Measurements from ENCODE around the gene CACNB3.
"Not testable (repeated sequence)": the region's sequence is repeated elsewhere in the genome, so short reads cannot be mapped to it uniquely, and the experiment has no call there.

Gene CACNB3

DNA sequence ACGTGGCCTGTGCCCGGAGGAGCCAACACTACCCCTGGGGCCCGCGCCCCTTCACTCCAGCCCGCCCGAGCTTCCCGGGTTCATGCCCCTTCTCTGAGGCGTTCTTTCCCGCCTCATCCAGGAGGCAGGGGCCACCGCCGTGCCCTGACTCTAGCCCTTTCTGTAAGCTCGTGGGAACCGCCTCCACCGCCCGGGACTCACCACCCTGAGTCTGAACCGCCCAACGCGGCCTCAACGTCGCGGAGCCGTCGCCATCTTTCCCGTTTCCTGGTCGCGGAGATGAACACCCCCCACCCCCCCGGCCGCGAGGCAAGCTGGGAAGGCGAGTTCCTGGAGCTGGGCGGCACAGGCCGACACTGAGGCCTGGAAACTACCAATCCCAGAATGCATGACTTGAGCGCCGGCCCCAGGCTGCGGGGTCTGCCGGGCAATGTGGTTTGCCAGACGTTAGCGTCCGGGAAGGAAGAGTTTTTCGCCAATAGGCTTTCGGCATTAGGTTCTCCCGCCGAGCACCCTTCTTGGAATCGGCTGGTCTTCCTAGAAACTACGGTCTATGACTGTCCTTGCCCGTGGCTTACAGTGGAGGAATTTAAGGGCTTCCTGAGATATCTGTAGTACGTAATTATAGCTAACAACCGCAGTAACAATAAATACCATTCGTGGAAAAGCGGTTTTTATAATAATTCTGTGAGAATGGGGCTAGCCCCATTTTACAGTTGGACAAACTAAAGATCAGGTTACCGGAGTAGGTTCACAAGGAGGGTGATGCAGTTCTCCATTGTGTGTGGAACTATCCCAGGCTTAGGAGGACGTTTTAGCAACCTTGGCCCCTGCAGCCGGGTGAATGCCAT, 33.8 kb downstream of the CACNB3 start, which contains the start of gene DDX23:
TSS of gene DDX23 (minus strand) at position 281 of the 851 bp plus-strand sequence. CDS start 6,381 bp downstream, outside the sequence.
- no peaks in the 10 kb centered on the region for H3K9me3 ChIP-seq (ENCODE audit: control insufficient read depth, low read depth, low read length)
- H3K9ac ChIP-seq (ENCODE audit: low read length): peak within 1 kb of the TSS; percentile 96
- no peaks in the 10 kb centered on the region for H3K27me3 ChIP-seq (ENCODE audit: control insufficient read depth, insufficient read depth, low read length)
- peaks cover 11% of the 10 kb centered on the region for H3K4me1 ChIP-seq (ENCODE audit: control insufficient read depth, low read depth, low read length)
- peaks cover under 1% of the 10 kb centered on the region for H3K36me3 ChIP-seq (ENCODE audit: control insufficient read depth, low read depth, low read length)
- peak within 1 kb of the TSS; percentile 95 for H3K4me3 ChIP-seq (ENCODE audit: low read length)
- peak within 1 kb of the TSS; percentile 77 for H3K27ac ChIP-seq (ENCODE audit: low read length)

DNA sequence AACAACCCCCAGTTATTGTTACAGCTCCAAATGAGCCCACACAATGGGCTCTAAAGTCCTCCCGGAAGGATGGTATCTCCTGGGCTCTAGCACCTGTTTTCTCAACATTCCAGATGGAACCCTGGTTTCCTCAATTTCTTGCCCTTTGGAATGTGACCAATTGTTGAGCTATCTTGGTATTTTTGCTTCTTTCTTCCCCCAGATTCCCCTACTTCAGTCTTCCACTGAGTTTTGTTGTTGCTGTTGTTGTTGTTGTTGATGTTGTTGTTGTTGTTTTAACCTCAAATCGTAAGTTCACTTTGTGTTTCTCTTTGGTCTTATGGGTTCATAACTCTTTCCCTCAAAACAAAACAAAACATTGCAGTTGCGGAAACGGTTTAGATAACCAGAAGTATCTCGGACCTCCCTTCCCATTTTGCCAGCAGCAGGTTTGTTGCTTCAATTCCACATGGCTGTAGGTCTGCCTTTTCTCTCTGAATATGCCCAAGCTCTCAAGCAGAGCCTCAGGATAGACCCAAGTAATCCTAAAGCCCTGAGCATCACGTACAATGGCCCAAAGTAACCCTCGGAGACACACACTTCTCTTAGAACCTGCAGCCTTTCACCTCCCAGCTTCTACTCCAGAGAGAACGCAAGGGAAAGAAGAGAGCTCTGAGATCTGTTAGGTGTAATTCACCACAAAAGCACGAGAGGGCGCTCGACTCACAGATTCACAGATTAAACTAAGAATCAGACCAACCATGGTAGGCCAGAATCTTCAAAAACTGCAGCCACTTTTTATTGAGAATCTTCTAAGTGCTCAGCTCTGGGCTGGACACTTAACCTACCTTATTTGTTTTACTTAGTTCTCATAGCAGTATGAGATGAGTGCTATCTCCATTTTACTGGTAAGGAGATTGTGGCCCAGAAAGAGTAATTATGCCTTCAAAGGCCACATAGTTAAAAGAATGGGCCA, 34.7 kb downstream of the CACNB3 start:
- no peaks in the 10 kb centered on the region for H3K27me3 ChIP-seq (ENCODE audit: control insufficient read depth, insufficient read depth, low read length)
- peaks cover 9% of the 10 kb centered on the region for H3K36me3 ChIP-seq (ENCODE audit: control insufficient read depth, low read depth, low read length)
- no peak overlapping the region for H3K27ac ChIP-seq (ENCODE audit: low read length)
- no peaks in the 10 kb centered on the region for H3K9me3 ChIP-seq (ENCODE audit: control insufficient read depth, low read depth, low read length)
- H3K4me3 ChIP-seq (ENCODE audit: low read length): peak overlapping the region; percentile 95
- H3K4me1 ChIP-seq (ENCODE audit: control insufficient read depth, low read depth, low read length): peaks cover 11% of the 10 kb centered on the region
- peak overlapping the region; percentile 44 for H3K9ac ChIP-seq (ENCODE audit: low read length)

DNA sequence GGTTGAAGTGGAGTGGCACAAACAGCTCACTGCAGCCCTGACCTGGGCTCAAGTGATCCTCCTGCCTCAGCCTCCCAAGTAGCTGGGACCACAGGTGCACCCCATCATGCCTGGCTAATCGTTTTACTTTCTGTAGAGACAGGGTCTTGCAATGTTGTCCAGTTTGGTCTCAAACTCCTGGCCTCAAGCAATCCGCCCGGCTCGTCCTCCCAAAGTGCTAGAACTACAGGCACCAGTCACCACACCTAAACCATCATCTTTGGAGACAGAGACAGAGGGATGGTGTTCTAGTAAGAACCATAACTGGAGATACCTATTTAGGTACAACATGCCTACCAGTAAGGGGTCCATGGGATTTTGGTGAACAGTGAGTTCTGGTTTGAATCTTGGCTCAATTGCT, 36.2 kb downstream of the CACNB3 start:
- Histone ChIP-seq H3K9ac (ENCODE audit: low read length) (no peak overlapping the region), H3K36me3 (ENCODE audit: control insufficient read depth, low read depth, low read length) (peaks cover 16% of the 10 kb centered on the region)

DNA sequence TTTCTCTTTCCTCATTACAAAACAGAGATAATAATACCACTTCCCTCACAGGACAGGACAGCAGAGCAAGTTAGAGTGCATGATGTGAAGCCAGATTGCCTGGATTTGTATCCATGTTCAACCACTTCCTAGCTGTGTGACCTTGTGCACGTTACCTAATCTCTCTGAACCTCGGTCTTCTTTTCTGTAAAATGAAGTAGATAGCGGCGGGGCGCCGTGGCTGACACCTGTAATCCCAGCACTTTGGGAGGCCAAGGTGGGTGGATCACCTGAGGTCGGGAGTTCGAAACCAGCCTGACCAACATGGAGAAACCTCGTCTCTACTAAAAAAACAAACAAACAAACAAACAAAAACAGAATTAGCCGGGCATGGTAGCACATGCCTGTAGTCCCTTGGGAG, 36.6 kb downstream of the CACNB3 start:
- H3K36me3 ChIP-seq (ENCODE audit: control insufficient read depth, low read depth, low read length): peaks cover 21% of the 10 kb centered on the region
- H3K27me3 ChIP-seq (ENCODE audit: control insufficient read depth, insufficient read depth, low read length); H3K9me3 ChIP-seq (ENCODE audit: control insufficient read depth, low read depth, low read length); H3K9ac ChIP-seq (ENCODE audit: low read length); H3K27ac ChIP-seq (ENCODE audit: low read length); H3K4me3 ChIP-seq (ENCODE audit: low read length): not testable (repeated sequence)
- H3K4me1 ChIP-seq (ENCODE audit: control insufficient read depth, low read depth, low read length): peaks cover 11% of the 10 kb centered on the region

More for the DNA sequence above, 36.2 kb downstream of the CACNB3 start:
- H3K4me3 ChIP-seq (ENCODE audit: low read length): no peak overlapping the region
- no peaks in the 10 kb centered on the region for H3K27me3 ChIP-seq (ENCODE audit: control insufficient read depth, insufficient read depth, low read length)
- peaks cover 11% of the 10 kb centered on the region for H3K4me1 ChIP-seq (ENCODE audit: control insufficient read depth, low read depth, low read length)
- H3K9me3 ChIP-seq (ENCODE audit: control insufficient read depth, low read depth, low read length): no peaks in the 10 kb centered on the region
- no peak overlapping the region for H3K27ac ChIP-seq (ENCODE audit: low read length)

DNA sequence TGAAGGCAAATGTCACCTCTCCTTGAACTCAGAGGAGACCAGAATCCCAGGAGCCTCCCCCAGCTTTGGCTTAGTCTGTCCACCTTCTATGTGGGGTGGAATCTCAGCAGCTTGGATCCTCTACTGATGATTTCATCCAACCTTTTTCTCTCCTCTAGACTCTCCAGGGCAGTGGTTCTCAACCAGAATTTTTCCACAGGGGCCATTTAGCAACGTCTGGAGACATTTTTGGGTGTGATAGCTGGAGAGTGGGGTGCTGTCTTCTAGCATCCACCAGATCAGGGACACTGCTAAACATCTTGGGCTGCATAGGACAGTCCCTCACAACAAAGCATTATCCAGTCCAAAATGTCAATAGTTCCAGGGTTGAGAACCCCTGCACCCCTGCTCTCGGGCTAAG, 38.1 kb downstream of the CACNB3 start:
- Histone ChIP-seq H3K9ac (ENCODE audit: low read length) (no peak overlapping the region), H3K36me3 (ENCODE audit: control insufficient read depth, low read depth, low read length) (peaks cover 35% of the 10 kb centered on the region), H3K27me3 (ENCODE audit: control insufficient read depth, insufficient read depth, low read length) (no peaks in the 10 kb centered on the region), H3K9me3 (ENCODE audit: control insufficient read depth, low read depth, low read length) (no peaks in the 10 kb centered on the region), H3K4me3 (ENCODE audit: low read length) (no peak overlapping the region), H3K4me1 (ENCODE audit: control insufficient read depth, low read depth, low read length) (peaks cover 7% of the 10 kb centered on the region), H3K27ac (ENCODE audit: low read length) (no peak overlapping the region)

DNA sequence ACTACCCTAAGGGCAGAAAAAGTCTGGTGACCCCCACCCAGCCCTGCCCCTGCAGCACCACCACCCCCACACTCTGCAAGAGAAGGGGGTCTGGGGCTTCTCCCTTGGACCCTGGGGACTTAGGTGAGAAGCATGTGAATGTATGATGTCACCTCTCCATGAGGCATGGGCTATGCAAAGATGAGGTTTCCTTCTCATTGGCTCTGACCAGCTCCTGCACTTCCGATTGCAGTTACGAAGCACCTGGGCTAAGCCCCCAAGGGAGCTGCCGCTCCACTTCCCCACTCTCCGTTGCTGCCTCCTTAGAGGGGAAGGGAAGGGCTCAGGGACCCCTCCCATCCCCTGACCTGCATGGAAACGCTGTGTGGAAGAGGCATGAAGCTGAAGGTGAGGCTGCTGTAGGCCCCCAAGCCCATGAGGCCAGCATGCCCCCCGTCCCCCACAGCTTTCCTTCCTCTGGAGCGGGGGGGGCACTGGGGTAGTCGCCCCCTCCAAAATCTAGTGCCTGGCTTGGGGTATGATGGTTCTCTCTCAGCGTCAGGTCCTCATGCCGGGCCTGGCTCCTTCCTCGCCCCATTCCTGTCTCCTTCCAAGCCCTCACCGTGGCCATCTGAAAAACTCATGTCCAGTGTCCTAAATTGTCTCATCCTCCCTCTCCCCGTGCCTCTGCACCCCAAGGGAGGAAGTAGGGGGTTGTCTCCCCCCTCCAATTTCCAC, 39.1 kb downstream of the CACNB3 start:
- H3K4me1 ChIP-seq (ENCODE audit: control insufficient read depth, low read depth, low read length): peaks cover 7% of the 10 kb centered on the region
- no peak overlapping the region for H3K27ac ChIP-seq (ENCODE audit: low read length)
- no peak overlapping the region for H3K9ac ChIP-seq (ENCODE audit: low read length)
- no peak overlapping the region for H3K4me3 ChIP-seq (ENCODE audit: low read length)
- peaks cover 46% of the 10 kb centered on the region for H3K36me3 ChIP-seq (ENCODE audit: control insufficient read depth, low read depth, low read length)
- H3K27me3 ChIP-seq (ENCODE audit: control insufficient read depth, insufficient read depth, low read length): no peaks in the 10 kb centered on the region
- H3K9me3 ChIP-seq (ENCODE audit: control insufficient read depth, low read depth, low read length): no peaks in the 10 kb centered on the region

DNA sequence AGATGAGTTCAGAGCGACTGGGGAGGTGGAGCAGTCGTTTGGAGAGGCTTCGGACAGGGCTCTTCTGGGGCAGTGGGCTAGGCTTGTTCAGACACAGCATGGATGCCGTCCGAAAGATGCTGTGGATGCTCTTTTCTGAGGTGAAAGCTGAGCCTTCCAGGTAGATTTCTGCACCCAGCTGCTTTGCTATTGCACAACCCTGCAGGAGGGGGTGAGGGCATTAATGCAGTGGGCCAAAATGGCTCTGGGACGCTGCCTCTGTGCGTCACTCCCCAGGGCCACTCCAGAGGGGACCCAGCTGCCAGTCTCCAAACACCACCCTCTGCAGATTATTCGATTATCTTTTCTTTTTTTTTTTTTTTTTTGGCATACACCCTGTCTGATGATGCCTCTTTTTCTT, 39.7 kb downstream of the CACNB3 start:
- H3K36me3 ChIP-seq (ENCODE audit: control insufficient read depth, low read depth, low read length): peaks cover 52% of the 10 kb centered on the region
- H3K9ac ChIP-seq (ENCODE audit: low read length): no peak overlapping the region
- H3K4me3 ChIP-seq (ENCODE audit: low read length): no peak overlapping the region
- peaks cover 5% of the 10 kb centered on the region for H3K4me1 ChIP-seq (ENCODE audit: control insufficient read depth, low read depth, low read length)
- no peaks in the 10 kb centered on the region for H3K9me3 ChIP-seq (ENCODE audit: control insufficient read depth, low read depth, low read length)
- H3K27me3 ChIP-seq (ENCODE audit: control insufficient read depth, insufficient read depth, low read length): no peaks in the 10 kb centered on the region
- no peak overlapping the region for H3K27ac ChIP-seq (ENCODE audit: low read length)

DNA sequence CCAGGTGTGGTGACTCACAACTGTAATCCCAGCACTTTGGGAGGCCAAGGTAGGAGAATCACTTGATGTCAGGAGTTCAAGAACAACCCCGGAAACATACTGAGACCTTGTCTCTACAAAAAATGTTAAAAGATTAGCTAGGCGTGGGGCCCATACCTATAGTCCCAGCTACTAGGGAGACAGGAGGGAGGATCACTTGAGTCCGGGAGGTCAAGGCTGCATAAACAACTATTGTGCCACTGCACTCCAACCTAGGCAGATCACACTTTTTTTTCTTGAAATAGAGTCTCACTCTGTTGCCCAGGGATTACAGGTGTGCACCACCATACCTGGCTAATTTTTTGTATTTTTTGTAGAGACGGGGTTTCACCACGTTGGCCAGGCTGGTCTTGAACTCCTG, 41.3 kb downstream of the CACNB3 start:
- no peaks in the 10 kb centered on the region for H3K27me3 ChIP-seq (ENCODE audit: control insufficient read depth, insufficient read depth, low read length)
- H3K4me3 ChIP-seq (ENCODE audit: low read length): no peak overlapping the region
- peaks cover 17% of the 10 kb centered on the region for H3K4me1 ChIP-seq (ENCODE audit: control insufficient read depth, low read depth, low read length)
- H3K36me3 ChIP-seq (ENCODE audit: control insufficient read depth, low read depth, low read length): peaks cover 55% of the 10 kb centered on the region
- no peak overlapping the region for H3K27ac ChIP-seq (ENCODE audit: low read length)
- no peak overlapping the region for H3K9ac ChIP-seq (ENCODE audit: low read length)
- no peaks in the 10 kb centered on the region for H3K9me3 ChIP-seq (ENCODE audit: control insufficient read depth, low read depth, low read length)

DNA sequence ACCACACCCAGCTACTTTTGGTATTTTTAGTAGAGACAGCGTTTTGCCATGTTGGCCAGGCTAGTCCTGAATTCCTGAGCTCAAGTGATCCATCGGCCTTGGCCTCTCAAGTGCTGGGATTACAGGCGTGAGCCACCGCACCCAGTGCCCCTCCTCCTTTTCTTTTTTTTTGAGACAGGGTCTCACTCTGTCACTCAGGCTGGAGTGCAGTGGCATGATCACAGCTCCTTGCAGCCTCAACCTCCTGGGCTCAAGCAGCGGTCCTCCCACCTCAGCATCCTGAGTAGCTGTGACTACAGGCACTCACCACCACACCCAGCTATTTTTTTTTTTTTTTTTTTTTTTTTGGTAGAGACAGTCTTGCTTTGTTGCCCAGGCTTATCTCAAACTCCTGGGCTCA, 41.9 kb downstream of the CACNB3 start:
- not testable (repeated sequence) for H3K4me3 ChIP-seq (ENCODE audit: low read length); H3K9me3 ChIP-seq (ENCODE audit: control insufficient read depth, low read depth, low read length); H3K27me3 ChIP-seq (ENCODE audit: control insufficient read depth, insufficient read depth, low read length); H3K9ac ChIP-seq (ENCODE audit: low read length); H3K27ac ChIP-seq (ENCODE audit: low read length)
- Histone ChIP-seq H3K36me3 (ENCODE audit: control insufficient read depth, low read depth, low read length) (peaks cover 55% of the 10 kb centered on the region), H3K4me1 (ENCODE audit: control insufficient read depth, low read depth, low read length) (peaks cover 17% of the 10 kb centered on the region)

DNA sequence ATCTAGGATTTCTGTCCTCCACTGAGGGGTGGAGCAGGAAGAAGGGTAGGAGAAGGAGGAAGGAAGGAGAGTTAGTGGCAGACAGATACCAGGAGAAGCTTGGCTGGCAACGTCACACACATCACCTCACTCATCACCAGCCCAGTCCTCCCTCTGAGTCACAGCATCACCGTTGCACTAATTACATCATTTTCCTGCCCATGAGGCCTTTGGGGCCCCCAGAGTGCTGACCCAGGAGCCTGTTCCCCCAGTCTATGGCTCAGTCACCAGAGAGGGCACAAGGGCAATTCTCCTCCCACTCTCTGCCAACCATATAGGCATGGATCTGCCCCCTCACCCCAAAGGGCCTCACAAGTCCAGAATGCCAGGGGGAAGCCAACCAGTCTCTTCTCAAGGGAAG, 42.8 kb downstream of the CACNB3 start:
- no peaks in the 10 kb centered on the region for H3K9me3 ChIP-seq (ENCODE audit: control insufficient read depth, low read depth, low read length)
- peaks cover 20% of the 10 kb centered on the region for H3K4me1 ChIP-seq (ENCODE audit: control insufficient read depth, low read depth, low read length)
- H3K36me3 ChIP-seq (ENCODE audit: control insufficient read depth, low read depth, low read length): peaks cover 55% of the 10 kb centered on the region
- no peak overlapping the region for H3K9ac ChIP-seq (ENCODE audit: low read length)
- no peak overlapping the region for H3K27ac ChIP-seq (ENCODE audit: low read length)
- no peaks in the 10 kb centered on the region for H3K27me3 ChIP-seq (ENCODE audit: control insufficient read depth, insufficient read depth, low read length)
- H3K4me3 ChIP-seq (ENCODE audit: low read length): no peak overlapping the region

DNA sequence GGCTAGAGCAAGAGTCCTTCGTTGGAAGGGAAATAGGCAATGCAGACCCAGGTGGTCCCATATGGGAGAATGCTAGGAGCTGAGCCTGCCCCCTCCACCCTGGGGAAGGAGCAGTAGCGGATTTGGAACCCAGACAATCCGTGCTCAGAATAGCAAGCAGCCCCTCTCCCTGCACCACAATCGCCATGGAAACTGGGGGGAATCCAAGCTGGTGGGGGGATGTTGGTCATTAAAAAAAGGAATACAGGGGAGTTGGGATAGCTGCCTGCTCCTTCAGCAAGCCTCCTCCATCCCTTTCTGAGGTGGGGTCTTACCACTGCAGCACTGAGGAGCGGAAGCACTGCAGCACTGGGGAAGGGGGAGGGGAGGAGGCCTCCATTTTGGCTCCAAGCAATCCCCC, 44.5 kb downstream of the CACNB3 start:
- H3K9me3 ChIP-seq (ENCODE audit: control insufficient read depth, low read depth, low read length): no peaks in the 10 kb centered on the region
- H3K9ac ChIP-seq (ENCODE audit: low read length): no peak overlapping the region
- H3K4me3 ChIP-seq (ENCODE audit: low read length): peak overlapping the region; percentile 79
- H3K36me3 ChIP-seq (ENCODE audit: control insufficient read depth, low read depth, low read length): peaks cover 49% of the 10 kb centered on the region
- H3K27me3 ChIP-seq (ENCODE audit: control insufficient read depth, insufficient read depth, low read length): no peaks in the 10 kb centered on the region
- H3K4me1 ChIP-seq (ENCODE audit: control insufficient read depth, low read depth, low read length): peaks cover 20% of the 10 kb centered on the region
- H3K27ac ChIP-seq (ENCODE audit: low read length): no peak overlapping the region

Data from iPS-18a (cell line).